ENCODE results near the gene SLC13A4. TPM values are rescaled to one million over a fixed set of nuclear protein-coding genes. Genes with fewer than 3 reads are reported as not detected.

The SLC13A4 gene
- polyA plus RNA-seq, 1 donor from 2014 or later, result 1.4 TPM

GRCh38 chr7:135731131-135731530 is 3.1 kb upstream of the SLC13A4 start:
- Histone ChIP-seq H3K79me2 (replicated peaks; ENCODE audit: insufficient read depth, low read length) (no peaks in the 10 kb centered on the region), H2AFZ (ENCODE audit: low read depth, low read length) (no peak overlapping the region), H3K27ac (ENCODE audit: low read length) (no peak overlapping the region), H3F3A (ENCODE audit: insufficient read depth, low read length, poor library complexity, severe bottlenecking) (no peaks in the 10 kb centered on the region), H4K20me1 (ENCODE audit: insufficient read depth) (no peaks in the 10 kb centered on the region), H3K27me3 (ENCODE audit: insufficient read depth, low read depth, low read length) (no peaks in the 10 kb centered on the region), H3K36me3 (ENCODE audit: insufficient read depth, low read length) (no peaks in the 10 kb centered on the region), H3K4me2 (ENCODE audit: low read length) (no peak overlapping the region), H3K4me3 (ENCODE audit: low read length) (no peak overlapping the region), H3K9me3 (ENCODE audit: low read length) (no peaks in the 10 kb centered on the region), H3K9ac (ENCODE audit: low read length) (no peak overlapping the region), H3K9me2 (ENCODE audit: insufficient read depth, low read length) (no peaks in the 10 kb centered on the region)
- TF ChIP-seq TAF1 (IDR thresholded peaks at IDR 0.05; ENCODE audit: low read depth), result no peak
- TF ChIP-seq RAD21 (conservative IDR thresholded peaks at IDR 0.05), result no peak
- no peak for TF ChIP-seq EZH2 (IDR thresholded peaks at IDR 0.05; ENCODE audit: borderline replicate concordance, insufficient read depth, low read length, poor library complexity, severe bottlenecking)
- TF ChIP-seq, protein P1, sequence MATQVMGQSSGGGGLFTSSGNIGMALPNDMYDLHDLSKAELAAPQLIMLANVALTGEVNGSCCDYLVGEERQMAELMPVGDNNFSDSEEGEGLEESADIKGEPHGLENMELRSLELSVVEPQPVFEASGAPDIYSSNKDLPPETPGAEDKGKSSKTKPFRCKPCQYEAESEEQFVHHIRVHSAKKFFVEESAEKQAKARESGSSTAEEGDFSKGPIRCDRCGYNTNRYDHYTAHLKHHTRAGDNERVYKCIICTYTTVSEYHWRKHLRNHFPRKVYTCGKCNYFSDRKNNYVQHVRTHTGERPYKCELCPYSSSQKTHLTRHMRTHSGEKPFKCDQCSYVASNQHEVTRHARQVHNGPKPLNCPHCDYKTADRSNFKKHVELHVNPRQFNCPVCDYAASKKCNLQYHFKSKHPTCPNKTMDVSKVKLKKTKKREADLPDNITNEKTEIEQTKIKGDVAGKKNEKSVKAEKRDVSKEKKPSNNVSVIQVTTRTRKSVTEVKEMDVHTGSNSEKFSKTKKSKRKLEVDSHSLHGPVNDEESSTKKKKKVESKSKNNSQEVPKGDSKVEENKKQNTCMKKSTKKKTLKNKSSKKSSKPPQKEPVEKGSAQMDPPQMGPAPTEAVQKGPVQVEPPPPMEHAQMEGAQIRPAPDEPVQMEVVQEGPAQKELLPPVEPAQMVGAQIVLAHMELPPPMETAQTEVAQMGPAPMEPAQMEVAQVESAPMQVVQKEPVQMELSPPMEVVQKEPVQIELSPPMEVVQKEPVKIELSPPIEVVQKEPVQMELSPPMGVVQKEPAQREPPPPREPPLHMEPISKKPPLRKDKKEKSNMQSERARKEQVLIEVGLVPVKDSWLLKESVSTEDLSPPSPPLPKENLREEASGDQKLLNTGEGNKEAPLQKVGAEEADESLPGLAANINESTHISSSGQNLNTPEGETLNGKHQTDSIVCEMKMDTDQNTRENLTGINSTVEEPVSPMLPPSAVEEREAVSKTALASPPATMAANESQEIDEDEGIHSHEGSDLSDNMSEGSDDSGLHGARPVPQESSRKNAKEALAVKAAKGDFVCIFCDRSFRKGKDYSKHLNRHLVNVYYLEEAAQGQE (IDR thresholded peaks at IDR 0.05; ENCODE audit: borderline replicate concordance), result no peak
- TF ChIP-seq SMC3 (conservative IDR thresholded peaks at IDR 0.05; ENCODE audit: poor library complexity), result no peak
- TF ChIP-seq EP300 (conservative IDR thresholded peaks at IDR 0.05; ENCODE audit: poor library complexity, severe bottlenecking), result no peak
- TF ChIP-seq MXI1 (conservative IDR thresholded peaks at IDR 0.05; ENCODE audit: poor library complexity, severe bottlenecking), result no peak
- no peak for TF ChIP-seq CTCF (IDR thresholded peaks at IDR 0.05; ENCODE audit: poor library complexity, severe bottlenecking)
- TF ChIP-seq POLR2AphosphoS5 (IDR thresholded peaks at IDR 0.05), result no peak

- H2AFZ ChIP-seq (ENCODE audit: low read depth, low read length), result no peak overlapping the region
- H3K4me2 ChIP-seq (ENCODE audit: low read length), result no peak overlapping the region
- H3K79me2 ChIP-seq (replicated peaks; ENCODE audit: insufficient read depth, low read length), result no peaks in the 10 kb centered on the region
- H3F3A ChIP-seq (ENCODE audit: insufficient read depth, low read length, poor library complexity, severe bottlenecking), result no peaks in the 10 kb centered on the region
- no peak overlapping the region for H3K4me3 ChIP-seq (ENCODE audit: low read length)
- H3K9ac ChIP-seq (ENCODE audit: low read length), result no peak overlapping the region
- no peak for TF ChIP-seq TAF1 (IDR thresholded peaks at IDR 0.05; ENCODE audit: low read depth)
- TF ChIP-seq RAD21 (conservative IDR thresholded peaks at IDR 0.05), result no peak
- no peak for TF ChIP-seq CTCF (IDR thresholded peaks at IDR 0.05; ENCODE audit: poor library complexity, severe bottlenecking)
- TF ChIP-seq, protein P1 (IDR thresholded peaks at IDR 0.05; ENCODE audit: borderline replicate concordance), result no peak
- TF ChIP-seq EP300 (conservative IDR thresholded peaks at IDR 0.05; ENCODE audit: poor library complexity, severe bottlenecking), result no peak
- TF ChIP-seq EZH2 (IDR thresholded peaks at IDR 0.05; ENCODE audit: borderline replicate concordance, insufficient read depth, low read length, poor library complexity, severe bottlenecking), result no peak
- no peak for TF ChIP-seq POLR2AphosphoS5 (IDR thresholded peaks at IDR 0.05)
- no peak for TF ChIP-seq MXI1 (conservative IDR thresholded peaks at IDR 0.05; ENCODE audit: poor library complexity, severe bottlenecking)
- TF ChIP-seq SMC3 (conservative IDR thresholded peaks at IDR 0.05; ENCODE audit: poor library complexity), result no peak
- H3K9me2 ChIP-seq (ENCODE audit: insufficient read depth, low read length), result no peaks in the 10 kb centered on the region
- no peak overlapping the region for H3K27ac ChIP-seq (ENCODE audit: low read length)
- no peaks in the 10 kb centered on the region for H3K9me3 ChIP-seq (ENCODE audit: low read length)
- H3K36me3 ChIP-seq (ENCODE audit: insufficient read depth, low read length), result no peaks in the 10 kb centered on the region
- H4K20me1 ChIP-seq (ENCODE audit: insufficient read depth), result no peaks in the 10 kb centered on the region
- no peaks in the 10 kb centered on the region for H3K27me3 ChIP-seq (ENCODE audit: insufficient read depth, low read depth, low read length)
Observed at GRCh38 chr7:135729230-135729629, 1.2 kb upstream of the SLC13A4 start.

Measured in neural cell (in vitro differentiated cells).